CD4-positive, alpha-beta T cell treated with Interleukin-17A for 4 hours (primary cell): ENCODE data around the gene OR5H6.
"Not testable (repeated sequence)": the region's sequence is repeated elsewhere in the genome, so short reads cannot be mapped to it uniquely, and the experiment has no call there.

Experiments
- DNase-seq: peaks from one replicate; pipeline ENCODE4 v3.0.0-alpha.2; 2020; ENCODE audit warnings: mixed read lengths

OR5H6 gene

GRCh38 chr3:98263944-98264343 is at the start of gene OR5H6:
TSS of gene OR5H6 (plus strand) at chr3:98264244. CDS start at chr3:98264333, 89 bp downstream.
- no peak for DNase-seq

- no peak for DNase-seq
Observed at GRCh38 chr3:98215051-98215450, 49.0 kb upstream of the OR5H6 start.

- DNase-seq, result no peak
Observed at GRCh38 chr3:98223907-98224672, 40.0 kb upstream of the OR5H6 start.

GRCh38 chr3:98232489-98232888 is 31.6 kb upstream of the OR5H6 start:
- no peak for DNase-seq

GRCh38 chr3:98233468-98233867 is 30.6 kb upstream of the OR5H6 start:
- no peak for DNase-seq

- DNase-seq, result no peak
Observed at GRCh38 chr3:98240131-98240530, 23.9 kb upstream of the OR5H6 start.

- no peak for DNase-seq
Observed at GRCh38 chr3:98242155-98242554, 21.9 kb upstream of the OR5H6 start.

- no peak for DNase-seq
Observed at GRCh38 chr3:98243843-98244242, 20.2 kb upstream of the OR5H6 start.

GRCh38 chr3:98246142-98246541 is 17.9 kb upstream of the OR5H6 start:
- DNase-seq, result no peak

GRCh38 chr3:98256026-98256425 is 8.0 kb upstream of the OR5H6 start:
- not testable (repeated sequence) for DNase-seq

GRCh38 chr3:98259707-98260106 is 4.3 kb upstream of the OR5H6 start:
- no peak for DNase-seq

- DNase-seq, result no peak
Observed at GRCh38 chr3:98262046-98262445, 2.0 kb upstream of the OR5H6 start.

GRCh38 chr3:98269846-98270245 is 5.8 kb downstream of the OR5H6 start:
- no peak for DNase-seq

GRCh38 chr3:98272126-98272525 is 8.1 kb downstream of the OR5H6 start:
- DNase-seq, result no peak

- no peak for DNase-seq
Observed at GRCh38 chr3:98274914-98275313, 10.9 kb downstream of the OR5H6 start.

GRCh38 chr3:98282205-98282604 is 18.2 kb downstream of the OR5H6 start, which contains the start of gene OR5H2:
TSS of gene OR5H2 (plus strand) at chr3:98282505. CDS start at chr3:98282903, 398 bp downstream.
- DNase-seq, result no peak

GRCh38 chr3:98290916-98291315 is 26.9 kb downstream of the OR5H6 start:
- no peak for DNase-seq

GRCh38 chr3:98291332-98291957 is 27.4 kb downstream of the OR5H6 start:
- no peak for DNase-seq
